H1 (cell line): Measurements from ENCODE around the gene LHX8. TPM values are rescaled to one million over a fixed set of nuclear protein-coding genes. Genes with fewer than 3 reads are reported as not detected.

ENCODE experiments used
- CTCF ChIA-PET: fragments of 300-600 bp; sonication (Branson Sonifier 250); formaldehyde crosslinking; loops from one replicate; lab custom pipeline; 2021; ENCODE audit not compliant: partially characterized antibody; lab: Charles Lee
- POLR2A ChIA-PET: fragments of 300-600 bp; sonication (Branson Sonifier 250); formaldehyde crosslinking; loops from one replicate; lab custom pipeline; 2021; ENCODE audit warnings: inconsistent platforms; ENCODE audit not compliant: partially characterized antibody; lab: Charles Lee
- DNase-seq, 2 experiments: peaks; one replicate each; pipeline versions ENCODE4 v3.0.0 to v3.0.0-alpha.2; 2010 to 2022; ENCODE audit warnings: low spot score in 2 of 2, low read depth in 1 of 2, mixed read lengths in 1 of 2
- FAIRE-seq: peaks from 2 replicates; lab custom pipeline; 2011; peaks lifted over from hg19 to GRCh38; lab: Jason Lieb, UNC
- H2AFZ ChIP-seq: 2 replicates; pipeline ENCODE4 v1.8.1; 2012; ENCODE audit warnings: low read length, inconsistent platforms
- H2AK5ac ChIP-seq: 2 replicates; pipeline ENCODE4 v1.6.1; 2013; ENCODE audit warnings: low read depth, low read length
- H2BK120ac ChIP-seq: replicated peaks from 2 replicates; pipeline ENCODE3; 2013; ENCODE audit warnings: low read depth, low read length, inconsistent platforms
- H2BK12ac ChIP-seq: 2 replicates; pipeline ENCODE4 v1.6.1; 2013; ENCODE audit warnings: low read depth, low read length
- H2BK15ac ChIP-seq: 2 replicates; pipeline ENCODE4 v1.6.1; 2013; ENCODE audit warnings: low read length
- H2BK20ac ChIP-seq: 2 replicates; pipeline ENCODE4 v1.6.1; 2013; ENCODE audit warnings: low read length
- H2BK5ac ChIP-seq: 2 replicates; pipeline ENCODE4 v1.6.1; 2013; ENCODE audit warnings: low read depth, low read length
- H3K14ac ChIP-seq: 2 replicates; pipeline ENCODE4 v1.6.1; 2013; ENCODE audit warnings: inconsistent platforms; ENCODE audit not compliant: insufficient read length
- H3K18ac ChIP-seq: 2 replicates; pipeline ENCODE4 v1.6.1; 2013; ENCODE audit warnings: low read length; ENCODE audit errors: extremely low read depth
- H3K23ac ChIP-seq: 2 replicates; pipeline ENCODE4 v1.6.1; 2013; ENCODE audit warnings: inconsistent platforms; ENCODE audit not compliant: insufficient read length
- H3K23me2 ChIP-seq: 2 replicates; pipeline ENCODE4 v1.6.1; 2013; ENCODE audit warnings: low read depth, low read length
- H3K27ac ChIP-seq: 2 replicates; pipeline ENCODE4 v1.6.1; 2011; ENCODE audit warnings: low read depth, low read length, inconsistent platforms
- H3K27me3 ChIP-seq, 4 experiments: replicated peaks in 1 of 4; 1 replicate in 1 of 4; 2 replicates in 3 of 4; pipeline versions ENCODE4 v1.6.1 to v1.8.1; 2011 to 2013; ENCODE audit warnings: low read length in 3 of 4, mild to moderate bottlenecking in 3 of 4, inconsistent platforms in 2 of 4, mixed read lengths in 2 of 4, moderate library complexity in 1 of 4; ENCODE audit not compliant: control insufficient read depth in 3 of 4, insufficient read depth in 3 of 4; ENCODE audit errors: extremely low read depth in 1 of 4
- H3K36me3 ChIP-seq, 4 experiments: 2 replicates each; pipeline versions ENCODE4 v1.6.1 to v1.8.1; 2011 to 2013; ENCODE audit warnings: mild to moderate bottlenecking in 4 of 4, low read length in 3 of 4, moderate library complexity in 2 of 4, control low read depth in 1 of 4, inconsistent platforms in 1 of 4; ENCODE audit not compliant: insufficient read depth in 4 of 4, control insufficient read depth in 2 of 4
- H3K4ac ChIP-seq: replicated peaks from 2 replicates; pipeline ENCODE3; 2013; ENCODE audit warnings: low read length, low read depth, mixed read lengths, inconsistent platforms; ENCODE audit not compliant: insufficient read length
- H3K4me1 ChIP-seq, 4 experiments: replicated peaks in 1 of 4; 1 replicate in 1 of 4; 2 replicates in 3 of 4; pipeline versions ENCODE4 v1.6.1 to v1.8.1; 2011 to 2013; ENCODE audit warnings: low read length in 3 of 4, inconsistent platforms in 2 of 4, mixed read lengths in 1 of 4; ENCODE audit not compliant: insufficient read depth in 4 of 4, control insufficient read depth in 3 of 4
- H3K4me2 ChIP-seq, 2 experiments: 2 replicates each; pipeline versions ENCODE4 v1.6.1 to v1.8.1; 2011 to 2013; ENCODE audit warnings: low read depth in 2 of 2, low read length in 2 of 2, control low read depth in 1 of 2, inconsistent platforms in 1 of 2, mild to moderate bottlenecking in 1 of 2; ENCODE audit not compliant: insufficient read depth in 1 of 2
- H3K4me3 ChIP-seq, 4 experiments: fragments of 200-600, 300-600 bp in 1 of 4; sonication (generic), shearing (Covaris generic), sonication (Bioruptor Twin) in 1 of 4; 2 replicates each; pipeline versions ENCODE4 v1.5.1 to v1.8.1; 2011 to 2016; ENCODE audit warnings: low read length in 4 of 4, low read depth in 3 of 4, control low read depth in 2 of 4, inconsistent platforms in 2 of 4, mild to moderate bottlenecking in 2 of 4, mixed read lengths in 1 of 4, moderate library complexity in 1 of 4; ENCODE audit not compliant: insufficient read depth in 2 of 4; ENCODE audit errors: extremely low read depth in 1 of 4
- H3K56ac ChIP-seq: replicated peaks from 2 replicates; pipeline ENCODE3; 2013; ENCODE audit warnings: low read depth, mild to moderate bottlenecking, mixed read lengths, low read length, inconsistent platforms; ENCODE audit not compliant: insufficient read length
- H3K79me1 ChIP-seq: 2 replicates; pipeline ENCODE4 v1.6.1; 2013; ENCODE audit warnings: low read depth, low read length, control low read depth
- H3K79me2 ChIP-seq, 2 experiments: 2 replicates each; pipeline versions ENCODE4 v1.6.1 to v1.8.1; 2012 to 2013; ENCODE audit warnings: low read length in 2 of 2, mild to moderate bottlenecking in 2 of 2, inconsistent platforms in 1 of 2; ENCODE audit not compliant: insufficient read depth in 2 of 2, control insufficient read depth in 1 of 2
- H3K9ac ChIP-seq, 4 experiments: replicated peaks in 1 of 4; 1 replicate in 1 of 4; 2 replicates in 3 of 4; pipeline versions ENCODE4 v1.6.1 to v1.8.1; 2011 to 2013; ENCODE audit warnings: low read depth in 3 of 4, low read length in 3 of 4, control low read depth in 2 of 4, mild to moderate bottlenecking in 2 of 4, moderate library complexity in 2 of 4, inconsistent platforms in 1 of 4; ENCODE audit errors: extremely low read depth in 1 of 4
- H3K9me3 ChIP-seq, 2 experiments: 2 replicates each; pipeline versions ENCODE4 v1.6.1 to v1.8.1; 2012 to 2013; ENCODE audit warnings: mild to moderate bottlenecking in 2 of 2, moderate library complexity in 2 of 2, control low read depth in 1 of 2, inconsistent platforms in 1 of 2, low read depth in 1 of 2, low read length in 1 of 2, mixed read lengths in 1 of 2; ENCODE audit not compliant: insufficient read depth in 2 of 2
- H4K20me1 ChIP-seq, 2 experiments: replicated peaks in 1 of 2; 2 replicates each; pipeline versions ENCODE3 to v1.8.1; 2011 to 2013; ENCODE audit warnings: inconsistent platforms in 2 of 2, low read length in 2 of 2, mild to moderate bottlenecking in 1 of 2; ENCODE audit not compliant: insufficient read depth in 2 of 2, control insufficient read depth in 1 of 2
- H4K5ac ChIP-seq: 2 replicates; pipeline ENCODE4 v1.6.1; 2013; ENCODE audit warnings: low read length, low read depth, mixed read lengths, inconsistent platforms; ENCODE audit not compliant: insufficient read length
- H4K8ac ChIP-seq: 2 replicates; pipeline ENCODE4 v1.8.0; 2013; ENCODE audit warnings: mild to moderate bottlenecking, moderate library complexity, low read length, inconsistent platforms; ENCODE audit not compliant: insufficient read depth; ENCODE audit errors: extremely low read depth
- H4K91ac ChIP-seq: replicated peaks from 2 replicates; pipeline ENCODE3; 2013; ENCODE audit warnings: low read length, mixed read lengths, inconsistent platforms; ENCODE audit not compliant: insufficient read length
- ATF2 ChIP-seq: IDR thresholded peaks from 2 replicates; pipeline ENCODE4 v1.6.1; 2012; ENCODE audit warnings: low read length, inconsistent platforms
- ATF3 ChIP-seq: IDR thresholded peaks from 2 replicates; pipeline ENCODE4 v1.6.1; 2011; ENCODE audit warnings: low read depth, mild to moderate bottlenecking, low read length; ENCODE audit not compliant: insufficient read depth
- CEBPB ChIP-seq: IDR thresholded peaks from 2 replicates; pipeline ENCODE4 v1.6.1; 2012; ENCODE audit warnings: low read depth, low read length
- MAX ChIP-seq: IDR thresholded peaks from 2 replicates; pipeline ENCODE4 v1.6.1; 2012; ENCODE audit warnings: inconsistent platforms
- POLR2A ChIP-seq, 2 experiments: IDR thresholded peaks; 1 replicate in 1 of 2; 2 replicates in 1 of 2; pipeline ENCODE4 v1.6.1; 2011; ENCODE audit warnings: low read depth in 2 of 2, low read length in 2 of 2, mild to moderate bottlenecking in 2 of 2; ENCODE audit errors: control extremely low read depth in 1 of 2
- POLR2AphosphoS5 ChIP-seq: IDR thresholded peaks from 2 replicates; pipeline ENCODE4 v1.6.1; 2011; ENCODE audit warnings: low read depth, low read length
- POU5F1 ChIP-seq: IDR thresholded peaks from 2 replicates; pipeline ENCODE4 v1.6.1; 2011; ENCODE audit warnings: low read depth, mild to moderate bottlenecking, low read length, moderate library complexity
- RAD21 ChIP-seq, 2 experiments: IDR thresholded peaks in 1 of 2; conservative IDR thresholded peaks in 1 of 2; 2 replicates each; pipeline ENCODE4 v1.6.1; 2011; ENCODE audit warnings: low read depth in 2 of 2, low read length in 2 of 2, improper control_type of control experiment in 1 of 2, inconsistent platforms in 1 of 2, mild to moderate bottlenecking in 1 of 2, moderate library complexity in 1 of 2
- RBBP5 ChIP-seq: IDR thresholded peaks from 2 replicates; pipeline ENCODE4 v1.7.1; 2012; ENCODE audit warnings: low read depth, mild to moderate bottlenecking, inconsistent platforms, low read length, moderate library complexity, borderline replicate concordance
- RNF2 ChIP-seq: fragments of 200-900, 300-1000 bp; sonication (generic); IDR thresholded peaks from 2 replicates; pipeline ENCODE4 v1.7.1; 2016; ENCODE audit warnings: borderline replicate concordance, low read depth, mild to moderate bottlenecking, antibody characterized with exemption, low read length; ENCODE audit not compliant: poor library complexity, severe bottlenecking; ENCODE audit errors: missing control alignments
- SIRT6 ChIP-seq: IDR thresholded peaks from one replicate; pipeline ENCODE4 v1.7.1; 2012; ENCODE audit warnings: low read length, inconsistent platforms
- polyA plus RNA-seq, 7 experiments: library from polyadenylated mRNA; depleted of rRNA in 3 of 7; stranded (reverse) in 5 of 7; unstranded in 2 of 7; fragments of >200 nt in 5 of 7; fragments of 200-250 nt in 2 of 7; gene quantifications; 1 replicate in 5 of 7; 2 replicates in 1 of 7; 4 replicates in 1 of 7; pipeline versions ENCODE4 v1.2.1 to v1.2.3, GENCODE V29; 2011 to 2013; ENCODE audit warnings: missing spikeins in 2 of 7, mixed read lengths in 2 of 7
- total RNA-seq: library from RNA; stranded (reverse); fragmentation: NEBNext Ultra II Directional; extraction: Animal tissue kit (Norgen Biotek cat#: 25700); gene quantifications from 2 replicates; pipeline ENCODE4 v1.2.1, GENCODE V29; 2021

Gene LHX8
- total and polyA plus RNA-seq, 2 of the 8 experiments (the other 6 are each of a cell fraction or from before 2014, with no cell fraction given), result 0.50 to 1.2 TPM

GRCh38 chr1:75165264-75165663, 31.1 kb downstream of the LHX8 start:
- H3K4me3 ChIP-seq, result no peak overlapping the region
- no peak for DNase-seq
- H2BK120ac ChIP-seq, result no peak overlapping the region
- no peak overlapping the region for H2BK15ac ChIP-seq
- H4K8ac ChIP-seq, result no peak overlapping the region
- no peak overlapping the region for H2AK5ac ChIP-seq
- H3K9me3 ChIP-seq, result no peaks in the 10 kb centered on the region
- H2BK5ac ChIP-seq, result no peak overlapping the region
- H3K56ac ChIP-seq, result no peak overlapping the region
- H2AFZ ChIP-seq, result no peak overlapping the region
- no peak overlapping the region for H4K91ac ChIP-seq
- H2BK20ac ChIP-seq, result no peak overlapping the region
- H3K9ac ChIP-seq, result no peak overlapping the region
- ChIA-PET POLR2A (no interaction called here), CTCF (interaction anchor here (1.3 kb wide), 1 partner anchor 111 kb away, joined by 4 read pairs; no protein-coding TSS in a partner anchor)
- H3K14ac ChIP-seq, result no peak overlapping the region
- H3K18ac ChIP-seq, result no peak overlapping the region
- no peak overlapping the region for H2BK12ac ChIP-seq
- no peak overlapping the region for H4K5ac ChIP-seq
- H3K79me2 ChIP-seq, result no peaks in the 10 kb centered on the region
- no peaks in the 10 kb centered on the region; the same call in 1 of the 2 replicates for H3K23me2 ChIP-seq
- H4K20me1 ChIP-seq, result no peaks in the 10 kb centered on the region
- no peaks in the 10 kb centered on the region for H3K36me3 ChIP-seq
- TF ChIP-seq POLR2A (IDR thresholded peaks at IDR 0.05; ENCODE audit: control extremely low read depth in 1 of 2, low read depth in 2 of 2, low read length in 2 of 2), result no peak
- no peak for TF ChIP-seq POLR2AphosphoS5
- TF ChIP-seq ATF3, result no peak
- TF ChIP-seq RBBP5, result no peak
- no peak for TF ChIP-seq CEBPB
- TF ChIP-seq POU5F1, result no peak
- no peak for TF ChIP-seq MAX
- TF ChIP-seq RNF2, result no peak
- no peak for TF ChIP-seq SIRT6
- TF ChIP-seq RAD21 (IDR thresholded peaks at IDR 0.05 in 1 of 2, conservative IDR thresholded peaks at IDR 0.05 in 1 of 2; ENCODE audit: low read depth in 2 of 2, low read length in 2 of 2), result no peak
- TF ChIP-seq ATF2, result no peak
- TF ChIP-seq, all 59 proteins: peak for 0
- no peaks in the 10 kb centered on the region for H3K79me1 ChIP-seq
- H3K27me3 ChIP-seq, result no peaks in the 10 kb centered on the region
- no peak for FAIRE-seq
- no peak overlapping the region for H3K27ac ChIP-seq
- H3K4ac ChIP-seq, result no peak overlapping the region
- H3K23ac ChIP-seq, result no peak overlapping the region
- no peak overlapping the region for H3K4me2 ChIP-seq
- peaks cover 0 to 2% (median 0%) of the 10 kb centered on the region in 4 experiments; a peak in 1 of 7 replicates for H3K4me1 ChIP-seq
